ENCODE measurements around the gene EGF.

EGF gene

GRCh38 chr4:110042545-110043517, 130.1 kb downstream of the EGF start:
- no peak for DNase-seq

GRCh38 chr4:110046588-110047049, 133.9 kb downstream of the EGF start:
- DNase-seq, result no peak

- DNase-seq, result no peak
Measured at GRCh38 chr4:110049951-110050925, 137.6 kb downstream of the EGF start.

- no peak for DNase-seq
Measured at GRCh38 chr4:110055158-110055768, 142.6 kb downstream of the EGF start.

- DNase-seq, result no peak
Measured at GRCh38 chr4:110058677-110059076, 146.0 kb downstream of the EGF start.

- DNase-seq, result no peak
Measured at GRCh38 chr4:110059556-110060191, 147.0 kb downstream of the EGF start.

GRCh38 chr4:110061076-110061475, 148.4 kb downstream of the EGF start:
- DNase-seq, result no peak

Data from NCI-H187 (cell line).